ENCODE data around the gene FAM156A. TPM values are rescaled to one million over a fixed set of nuclear protein-coding genes. Genes with fewer than 3 reads are reported as not detected.

FAM156A gene
- total and polyA plus RNA-seq, 2 of the 8 experiments (the other 6 are each of a cell fraction or from before 2014, with no cell fraction given): 11.7 to 13.6 TPM

DNA sequence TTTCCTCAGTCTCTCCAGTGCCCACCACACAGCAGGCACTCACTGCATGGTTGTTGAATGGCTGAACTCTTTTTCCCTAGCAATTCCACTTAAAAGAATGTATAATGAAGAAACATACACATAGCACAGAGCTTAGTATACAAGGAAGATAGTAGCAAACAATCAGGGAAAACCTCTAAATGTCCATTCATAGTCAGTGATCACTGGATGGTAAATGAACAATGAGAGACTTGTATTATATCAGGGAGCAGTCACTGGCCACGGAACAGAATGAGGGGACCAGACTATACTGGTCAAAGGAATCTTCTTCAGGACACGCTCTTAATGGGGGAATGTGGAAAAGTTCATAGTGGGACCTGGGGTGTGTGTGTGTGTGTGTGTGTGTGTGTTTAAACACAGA lies 43.6 kb upstream of the FAM156A start (continued):
- no peak for TF ChIP-seq KDM4A (IDR thresholded peaks at IDR 0.05; ENCODE audit: low read depth, low read length, severe bottlenecking)
- no peak for TF ChIP-seq JUN (IDR thresholded peaks at IDR 0.05; ENCODE audit: low read depth, low read length)
- TF ChIP-seq SP1 (IDR thresholded peaks at IDR 0.05; ENCODE audit: low read depth, low read length): no peak
